Suprapubic skin (tissue), 4 donors: ENCODE measurements around the gene TGM2. TPM values are rescaled to one million over a fixed set of nuclear protein-coding genes. Genes with fewer than 3 reads are reported as not detected.

Experiments
- DNase-seq, 2 donors: peaks; one replicate each; pipeline ENCODE4 v3.0.0-alpha.2; 2019; ENCODE audit warnings: low spot score in 2 of 2
- H3K27ac ChIP-seq: fragments of 200-600 bp; sonication (generic); one replicate; pipeline ENCODE4 v1.5.1; 2019
- H3K27me3 ChIP-seq: fragments of 200-600 bp; sonication (generic); one replicate; pipeline ENCODE4 v1.5.1; 2019
- H3K36me3 ChIP-seq: fragments of 200-600 bp; sonication (generic); one replicate; pipeline ENCODE4 v1.5.1; 2019
- H3K4me1 ChIP-seq: fragments of 200-600 bp; sonication (generic); one replicate; pipeline ENCODE4 v1.5.1; 2019
- H3K4me3 ChIP-seq: fragments of 200-600 bp; sonication (generic); one replicate; pipeline ENCODE4 v1.5.1; 2019; ENCODE audit warnings: mild to moderate bottlenecking
- H3K9me3 ChIP-seq: fragments of 200-600 bp; sonication (generic); one replicate; pipeline ENCODE4 v1.5.1; 2019
- EP300 ChIP-seq: sonication (generic); formaldehyde crosslinking; IDR thresholded peaks from one replicate; pipeline ENCODE4 v1.6.1; 2017; ENCODE audit warnings: antibody characterized with exemption
- POLR2A ChIP-seq, 2 donors: fragments of 450-650 bp; IDR thresholded peaks; one replicate each; pipeline ENCODE4 v1.6.1; 2017; ENCODE audit warnings: antibody characterized with exemption in 2 of 2, mild to moderate bottlenecking in 2 of 2, moderate library complexity in 2 of 2
- POLR2AphosphoS5 ChIP-seq, 3 donors: sonication (generic); formaldehyde crosslinking; IDR thresholded peaks; one replicate each; pipeline ENCODE4 v1.6.1; 2017; ENCODE audit warnings: antibody characterized with exemption in 3 of 3
- WGBS: methylation state at CpG from one replicate; pipeline ENCODE4 v1.1.5; 2018; 5-methylcytosine and 5-hydroxymethylcytosine counted together
- total RNA-seq, 4 donors: library from RNA; depleted of rRNA; stranded (reverse); fragments of >200 nt; gene quantifications; one replicate each; pipeline ENCODE4 v1.1.0, GENCODE V29; 2016
- TF ChIP-seq, protein P1 (sequence below), 2 donors: fragments of 200-600 bp in 1 of 2; fragments of 450-650 bp in 1 of 2; sonication (generic) in 1 of 2; IDR thresholded peaks; one replicate each; pipeline ENCODE4 v1.5.1; 2016 to 2019; ENCODE audit warnings: antibody characterized with exemption in 2 of 2, mild to moderate bottlenecking in 1 of 2, moderate library complexity in 1 of 2

TGM2 gene
- total RNA-seq, 4 donors from 2014 or later = 1.5 to 6.6 (median 3.8) TPM

DNA sequence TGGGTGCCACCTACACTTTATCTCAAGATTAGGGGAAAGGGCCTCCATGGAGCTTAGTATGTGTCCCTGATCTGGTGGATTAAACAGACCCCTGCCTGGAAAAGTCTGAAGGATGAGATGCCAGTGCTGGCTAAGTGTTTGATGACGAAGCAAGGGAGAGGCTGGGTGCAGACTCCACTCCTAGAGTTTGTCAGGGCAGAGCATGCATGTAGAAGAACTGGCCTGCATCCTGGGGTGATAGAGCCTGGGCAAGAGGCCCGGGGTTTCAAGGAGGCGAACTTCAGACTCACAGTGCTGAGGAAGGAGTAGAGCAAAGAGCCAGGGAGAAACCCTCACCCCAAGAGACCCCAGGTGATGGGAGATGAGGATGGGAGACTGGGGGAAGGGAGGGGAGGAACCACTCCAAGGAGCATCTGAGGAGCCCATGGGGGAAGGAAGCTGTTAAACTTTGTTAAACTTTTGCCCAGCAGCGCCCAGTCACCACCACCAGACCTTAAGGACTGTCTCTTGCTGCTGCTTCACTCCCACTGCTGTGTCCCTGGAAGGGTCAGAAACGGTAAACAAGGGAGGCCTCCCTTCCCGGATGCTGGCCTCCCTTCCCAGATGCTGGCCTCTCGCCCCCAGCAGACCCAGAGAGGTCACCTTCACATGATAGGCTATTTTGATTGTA is 69.9 kb downstream of the TGM2 start:
- 94% methylated on average over 7 of the region's 7 CpGs for WGBS
- H3K9me3 ChIP-seq = no peaks in the 10 kb centered on the region
- peaks cover 13% of the 10 kb centered on the region for H3K4me1 ChIP-seq
- no peak for TF ChIP-seq EP300
- TF ChIP-seq, protein P1, sequence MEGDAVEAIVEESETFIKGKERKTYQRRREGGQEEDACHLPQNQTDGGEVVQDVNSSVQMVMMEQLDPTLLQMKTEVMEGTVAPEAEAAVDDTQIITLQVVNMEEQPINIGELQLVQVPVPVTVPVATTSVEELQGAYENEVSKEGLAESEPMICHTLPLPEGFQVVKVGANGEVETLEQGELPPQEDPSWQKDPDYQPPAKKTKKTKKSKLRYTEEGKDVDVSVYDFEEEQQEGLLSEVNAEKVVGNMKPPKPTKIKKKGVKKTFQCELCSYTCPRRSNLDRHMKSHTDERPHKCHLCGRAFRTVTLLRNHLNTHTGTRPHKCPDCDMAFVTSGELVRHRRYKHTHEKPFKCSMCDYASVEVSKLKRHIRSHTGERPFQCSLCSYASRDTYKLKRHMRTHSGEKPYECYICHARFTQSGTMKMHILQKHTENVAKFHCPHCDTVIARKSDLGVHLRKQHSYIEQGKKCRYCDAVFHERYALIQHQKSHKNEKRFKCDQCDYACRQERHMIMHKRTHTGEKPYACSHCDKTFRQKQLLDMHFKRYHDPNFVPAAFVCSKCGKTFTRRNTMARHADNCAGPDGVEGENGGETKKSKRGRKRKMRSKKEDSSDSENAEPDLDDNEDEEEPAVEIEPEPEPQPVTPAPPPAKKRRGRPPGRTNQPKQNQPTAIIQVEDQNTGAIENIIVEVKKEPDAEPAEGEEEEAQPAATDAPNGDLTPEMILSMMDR (IDR thresholded peaks at IDR 0.05) = no peak
- no peak for TF ChIP-seq POLR2A (IDR thresholded peaks at IDR 0.05)
- no peak for TF ChIP-seq POLR2AphosphoS5 (IDR thresholded peaks at IDR 0.05)
- H3K36me3 ChIP-seq = peaks cover 14% of the 10 kb centered on the region
- H3K4me3 ChIP-seq = no peak overlapping the region
- no peak overlapping the region for H3K27ac ChIP-seq
- no peaks in the 10 kb centered on the region for H3K27me3 ChIP-seq
- DNase-seq = no peak

DNA sequence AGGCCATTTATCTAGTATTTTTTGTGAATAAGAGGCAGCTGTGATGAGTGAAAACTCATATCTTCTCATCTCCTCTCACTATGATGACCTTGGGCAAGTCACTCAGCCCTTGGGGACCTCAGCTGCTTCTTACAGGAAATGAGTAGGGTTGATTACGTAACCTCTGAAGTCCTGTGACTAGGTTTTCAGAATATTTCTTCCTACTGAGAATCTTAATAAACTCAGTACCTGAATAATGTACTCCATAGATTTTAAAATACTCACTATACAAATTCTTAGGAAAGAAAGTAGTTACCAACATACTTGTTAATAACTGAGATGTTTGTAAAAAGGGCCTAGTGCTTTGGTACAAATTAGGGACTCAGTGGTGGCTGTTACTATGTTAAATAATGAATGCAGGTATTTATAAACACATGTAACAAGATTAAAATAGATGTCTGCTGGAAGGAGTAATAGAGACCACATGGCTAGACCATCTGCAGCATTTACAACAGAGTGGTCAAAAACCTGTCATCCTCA is 70.6 kb downstream of the TGM2 start:
- 74% methylated on average over 1 of the region's 1 CpG for WGBS
- TF ChIP-seq, protein P1 (IDR thresholded peaks at IDR 0.05) = no peak
- TF ChIP-seq POLR2AphosphoS5 (IDR thresholded peaks at IDR 0.05) (no peak), EP300 (no peak), POLR2A (IDR thresholded peaks at IDR 0.05) (no peak)

DNA sequence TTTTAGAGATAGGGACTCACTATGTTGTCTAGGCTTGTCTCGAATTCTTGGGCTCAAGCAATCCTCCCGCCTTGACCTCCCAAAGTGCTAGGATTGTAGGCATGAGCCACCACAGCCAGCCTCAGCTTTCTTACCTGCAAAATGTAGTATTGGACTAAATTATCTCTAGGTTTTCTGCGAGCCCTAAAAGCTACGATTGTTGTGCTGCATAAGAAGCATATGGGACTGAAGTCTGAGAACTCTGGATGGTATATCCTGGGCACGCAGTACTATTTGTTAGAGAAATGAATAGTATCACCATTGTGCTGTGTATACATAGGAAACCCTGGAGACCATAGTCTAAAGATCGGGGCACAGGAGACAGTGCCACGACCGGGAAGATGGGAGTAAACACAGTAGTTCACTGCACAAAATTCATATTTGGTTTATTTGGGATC is 71.4 kb downstream of the TGM2 start:
- no peaks in the 10 kb centered on the region for H3K9me3 ChIP-seq
- TF ChIP-seq, protein P1 (IDR thresholded peaks at IDR 0.05) = no peak
- TF ChIP-seq POLR2AphosphoS5 (IDR thresholded peaks at IDR 0.05) = no peak
- TF ChIP-seq POLR2A (IDR thresholded peaks at IDR 0.05) = no peak
- no peak for TF ChIP-seq EP300
- H3K27ac ChIP-seq = no peak overlapping the region
- no peak for DNase-seq
- no peak overlapping the region for H3K4me3 ChIP-seq
- peaks cover 13% of the 10 kb centered on the region for H3K4me1 ChIP-seq
- WGBS = 98% methylated on average over 8 of the region's 8 CpGs
- H3K36me3 ChIP-seq = peaks cover 29% of the 10 kb centered on the region
- H3K27me3 ChIP-seq = no peaks in the 10 kb centered on the region

More for the DNA sequence above, 70.6 kb downstream of the TGM2 start:
- Histone ChIP-seq H3K4me3 (no peak overlapping the region), H3K4me1 (peaks cover 13% of the 10 kb centered on the region), H3K36me3 (peaks cover 21% of the 10 kb centered on the region), H3K27me3 (no peaks in the 10 kb centered on the region), H3K27ac (no peak overlapping the region), H3K9me3 (no peaks in the 10 kb centered on the region)
- DNase-seq = no peak

- Histone ChIP-seq H3K36me3 (peaks cover 36% of the 10 kb centered on the region), H3K27ac (no peak overlapping the region)
Measured at GRCh38 chr20:38092915-38093314, 72.2 kb downstream of the TGM2 start.

More at GRCh38 chr20:38092915-38093314, 72.2 kb downstream of the TGM2 start:
- TF ChIP-seq, protein P1 (IDR thresholded peaks at IDR 0.05) = no peak
- TF ChIP-seq POLR2AphosphoS5 (IDR thresholded peaks at IDR 0.05) (no peak), EP300 (no peak), POLR2A (IDR thresholded peaks at IDR 0.05) (no peak)
- Histone ChIP-seq H3K4me3 (no peak overlapping the region), H3K4me1 (peaks cover 13% of the 10 kb centered on the region), H3K9me3 (no peaks in the 10 kb centered on the region), H3K27me3 (no peaks in the 10 kb centered on the region)
- DNase-seq = no peak
